ENCODE data around the gene MYNN. TPM values are rescaled to one million over a fixed set of nuclear protein-coding genes. Genes with fewer than 3 reads are reported as not detected.

The MYNN gene
- total and polyA plus RNA-seq, 9 of the 15 experiments (the other 6 are each of a cell fraction or from before 2014, with no cell fraction given), result 10.4 to 35.7 (median 21.3) TPM

DNA sequence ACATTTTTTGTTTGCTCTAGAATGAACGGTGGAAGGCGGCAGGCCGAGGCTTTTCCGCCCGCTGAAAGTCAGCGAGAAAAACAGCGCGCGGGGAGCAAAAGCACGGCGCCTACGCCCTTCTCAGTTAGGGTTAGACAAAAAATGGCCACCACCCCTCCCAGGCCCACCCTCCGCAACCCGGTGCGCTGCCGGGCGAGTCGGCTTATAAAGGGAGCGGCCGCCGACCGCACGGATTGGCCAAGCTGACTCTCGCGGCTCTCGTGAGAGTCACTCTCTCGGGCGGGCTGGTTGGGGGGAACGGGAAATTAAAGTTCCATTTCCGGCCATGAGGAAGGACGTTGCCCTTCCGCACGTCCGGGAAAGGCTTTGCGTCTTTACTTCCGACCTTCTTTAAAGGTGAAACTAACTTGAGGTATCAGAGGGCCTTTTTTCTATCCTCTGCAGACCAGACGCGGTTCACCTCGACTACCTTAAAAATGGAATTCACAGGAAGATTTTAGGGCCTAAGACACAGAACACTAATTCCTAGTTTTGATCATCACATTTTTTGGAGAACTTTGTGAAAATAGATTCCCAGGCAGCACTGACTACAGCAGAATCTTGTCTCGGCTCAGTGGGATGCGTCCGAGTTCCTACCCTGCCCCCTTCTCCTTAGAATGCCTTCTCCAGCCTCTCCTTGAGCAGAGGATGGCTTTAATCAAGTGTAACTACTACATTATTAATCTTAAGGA lies 8.1 kb upstream of the MYNN start, which contains the start of gene TERC (continued):
- TF ChIP-seq TAF1 (IDR thresholded peaks at IDR 0.05; ENCODE audit: control insufficient read depth, extremely low read depth, insufficient read depth, low read length, severe bottlenecking) (peak; percentile 76), CHD1 (IDR thresholded peaks at IDR 0.05; ENCODE audit: low read length) (peak; percentile 86), CHD4 (IDR thresholded peaks at IDR 0.05; ENCODE audit: insufficient read depth, insufficient replicate concordance, low read depth, low read length, poor library complexity, severe bottlenecking) (no peak), HSF4 (CRISPR knock-in tag; IDR thresholded peaks at IDR 0.05; ENCODE audit: borderline replicate concordance) (no peak), CBFB (CRISPR knock-in tag; IDR thresholded peaks at IDR 0.05) (no peak), CBFA2T3 (IDR thresholded peaks at IDR 0.05) (no peak)
- TF ChIP-seq, protein P1, sequence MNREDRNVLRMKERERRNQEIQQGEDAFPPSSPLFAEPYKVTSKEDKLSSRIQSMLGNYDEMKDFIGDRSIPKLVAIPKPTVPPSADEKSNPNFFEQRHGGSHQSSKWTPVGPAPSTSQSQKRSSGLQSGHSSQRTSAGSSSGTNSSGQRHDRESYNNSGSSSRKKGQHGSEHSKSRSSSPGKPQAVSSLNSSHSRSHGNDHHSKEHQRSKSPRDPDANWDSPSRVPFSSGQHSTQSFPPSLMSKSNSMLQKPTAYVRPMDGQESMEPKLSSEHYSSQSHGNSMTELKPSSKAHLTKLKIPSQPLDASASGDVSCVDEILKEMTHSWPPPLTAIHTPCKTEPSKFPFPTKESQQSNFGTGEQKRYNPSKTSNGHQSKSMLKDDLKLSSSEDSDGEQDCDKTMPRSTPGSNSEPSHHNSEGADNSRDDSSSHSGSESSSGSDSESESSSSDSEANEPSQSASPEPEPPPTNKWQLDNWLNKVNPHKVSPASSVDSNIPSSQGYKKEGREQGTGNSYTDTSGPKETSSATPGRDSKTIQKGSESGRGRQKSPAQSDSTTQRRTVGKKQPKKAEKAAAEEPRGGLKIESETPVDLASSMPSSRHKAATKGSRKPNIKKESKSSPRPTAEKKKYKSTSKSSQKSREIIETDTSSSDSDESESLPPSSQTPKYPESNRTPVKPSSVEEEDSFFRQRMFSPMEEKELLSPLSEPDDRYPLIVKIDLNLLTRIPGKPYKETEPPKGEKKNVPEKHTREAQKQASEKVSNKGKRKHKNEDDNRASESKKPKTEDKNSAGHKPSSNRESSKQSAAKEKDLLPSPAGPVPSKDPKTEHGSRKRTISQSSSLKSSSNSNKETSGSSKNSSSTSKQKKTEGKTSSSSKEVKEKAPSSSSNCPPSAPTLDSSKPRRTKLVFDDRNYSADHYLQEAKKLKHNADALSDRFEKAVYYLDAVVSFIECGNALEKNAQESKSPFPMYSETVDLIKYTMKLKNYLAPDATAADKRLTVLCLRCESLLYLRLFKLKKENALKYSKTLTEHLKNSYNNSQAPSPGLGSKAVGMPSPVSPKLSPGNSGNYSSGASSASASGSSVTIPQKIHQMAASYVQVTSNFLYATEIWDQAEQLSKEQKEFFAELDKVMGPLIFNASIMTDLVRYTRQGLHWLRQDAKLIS (CRISPR knock-in tag; IDR thresholded peaks at IDR 0.05), result peak; percentile 10; the same call in 1 of the 2 replicates
- TF ChIP-seq, protein P2, sequence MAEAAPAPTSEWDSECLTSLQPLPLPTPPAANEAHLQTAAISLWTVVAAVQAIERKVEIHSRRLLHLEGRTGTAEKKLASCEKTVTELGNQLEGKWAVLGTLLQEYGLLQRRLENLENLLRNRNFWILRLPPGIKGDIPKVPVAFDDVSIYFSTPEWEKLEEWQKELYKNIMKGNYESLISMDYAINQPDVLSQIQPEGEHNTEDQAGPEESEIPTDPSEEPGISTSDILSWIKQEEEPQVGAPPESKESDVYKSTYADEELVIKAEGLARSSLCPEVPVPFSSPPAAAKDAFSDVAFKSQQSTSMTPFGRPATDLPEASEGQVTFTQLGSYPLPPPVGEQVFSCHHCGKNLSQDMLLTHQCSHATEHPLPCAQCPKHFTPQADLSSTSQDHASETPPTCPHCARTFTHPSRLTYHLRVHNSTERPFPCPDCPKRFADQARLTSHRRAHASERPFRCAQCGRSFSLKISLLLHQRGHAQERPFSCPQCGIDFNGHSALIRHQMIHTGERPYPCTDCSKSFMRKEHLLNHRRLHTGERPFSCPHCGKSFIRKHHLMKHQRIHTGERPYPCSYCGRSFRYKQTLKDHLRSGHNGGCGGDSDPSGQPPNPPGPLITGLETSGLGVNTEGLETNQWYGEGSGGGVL (CRISPR knock-in tag; IDR thresholded peaks at IDR 0.05), result no peak
- TF ChIP-seq, protein P3, sequence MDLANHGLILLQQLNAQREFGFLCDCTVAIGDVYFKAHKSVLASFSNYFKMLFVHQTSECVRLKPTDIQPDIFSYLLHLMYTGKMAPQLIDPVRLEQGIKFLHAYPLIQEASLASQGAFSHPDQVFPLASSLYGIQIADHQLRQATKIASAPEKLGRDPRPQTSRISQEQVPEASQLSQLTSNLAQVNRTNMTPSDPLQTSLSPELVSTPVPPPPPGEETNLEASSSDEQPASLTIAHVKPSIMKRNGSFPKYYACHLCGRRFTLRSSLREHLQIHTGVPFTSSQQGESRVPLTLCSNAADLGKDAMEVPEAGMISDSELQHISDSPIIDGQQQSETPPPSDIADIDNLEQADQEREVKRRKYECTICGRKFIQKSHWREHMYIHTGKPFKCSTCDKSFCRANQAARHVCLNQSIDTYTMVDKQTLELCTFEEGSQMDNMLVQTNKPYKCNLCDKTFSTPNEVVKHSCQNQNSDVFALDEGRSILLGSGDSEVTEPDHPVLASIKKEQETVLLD (IDR thresholded peaks at IDR 0.05), result no peak
- TF ChIP-seq, protein P4, sequence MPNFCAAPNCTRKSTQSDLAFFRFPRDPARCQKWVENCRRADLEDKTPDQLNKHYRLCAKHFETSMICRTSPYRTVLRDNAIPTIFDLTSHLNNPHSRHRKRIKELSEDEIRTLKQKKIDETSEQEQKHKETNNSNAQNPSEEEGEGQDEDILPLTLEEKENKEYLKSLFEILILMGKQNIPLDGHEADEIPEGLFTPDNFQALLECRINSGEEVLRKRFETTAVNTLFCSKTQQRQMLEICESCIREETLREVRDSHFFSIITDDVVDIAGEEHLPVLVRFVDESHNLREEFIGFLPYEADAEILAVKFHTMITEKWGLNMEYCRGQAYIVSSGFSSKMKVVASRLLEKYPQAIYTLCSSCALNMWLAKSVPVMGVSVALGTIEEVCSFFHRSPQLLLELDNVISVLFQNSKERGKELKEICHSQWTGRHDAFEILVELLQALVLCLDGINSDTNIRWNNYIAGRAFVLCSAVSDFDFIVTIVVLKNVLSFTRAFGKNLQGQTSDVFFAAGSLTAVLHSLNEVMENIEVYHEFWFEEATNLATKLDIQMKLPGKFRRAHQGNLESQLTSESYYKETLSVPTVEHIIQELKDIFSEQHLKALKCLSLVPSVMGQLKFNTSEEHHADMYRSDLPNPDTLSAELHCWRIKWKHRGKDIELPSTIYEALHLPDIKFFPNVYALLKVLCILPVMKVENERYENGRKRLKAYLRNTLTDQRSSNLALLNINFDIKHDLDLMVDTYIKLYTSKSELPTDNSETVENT (CRISPR knock-in tag; IDR thresholded peaks at IDR 0.05), result peak; percentile 89

Measured in K562 (cell line).